ENCODE measurements around the gene C17orf113.

Gene C17orf113

DNA sequence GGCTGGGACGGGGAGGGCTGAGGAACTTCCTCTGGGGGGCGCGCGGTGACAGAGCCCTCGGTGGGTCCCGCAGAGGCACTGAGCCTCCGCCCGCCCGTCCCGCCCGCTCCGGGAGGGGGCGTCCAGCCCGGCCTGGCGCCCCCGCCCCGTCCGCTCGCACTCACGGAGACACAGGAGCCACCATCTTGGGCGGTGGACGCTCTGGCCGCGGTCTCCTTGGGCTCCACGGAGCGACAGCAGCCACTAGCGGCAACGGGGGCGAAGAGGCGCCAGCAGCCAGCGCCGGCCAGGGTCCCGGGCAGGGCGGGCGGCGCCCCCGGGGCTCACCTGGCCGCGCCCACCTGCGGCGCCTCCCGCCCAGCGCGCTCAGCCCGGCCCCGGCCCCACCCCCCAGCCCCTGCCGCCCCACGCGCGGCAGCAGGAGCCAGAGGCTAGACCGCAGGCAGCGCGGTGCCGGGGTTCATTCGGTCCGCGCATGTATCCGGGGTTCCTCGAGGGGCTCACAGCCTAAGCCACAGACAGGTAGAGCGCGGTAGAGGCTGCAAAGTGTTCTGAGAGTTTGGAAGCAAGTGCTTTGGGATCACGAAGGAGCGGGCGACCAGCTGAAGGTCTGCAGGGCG, at the start of gene C17orf113:
Gene C17orf113 (minus strand): TSS at position 209 of the 620 bp plus-strand sequence. CDS start 7,225 bp downstream, outside the sequence.
- DNase-seq: peak; percentile 37

DNA sequence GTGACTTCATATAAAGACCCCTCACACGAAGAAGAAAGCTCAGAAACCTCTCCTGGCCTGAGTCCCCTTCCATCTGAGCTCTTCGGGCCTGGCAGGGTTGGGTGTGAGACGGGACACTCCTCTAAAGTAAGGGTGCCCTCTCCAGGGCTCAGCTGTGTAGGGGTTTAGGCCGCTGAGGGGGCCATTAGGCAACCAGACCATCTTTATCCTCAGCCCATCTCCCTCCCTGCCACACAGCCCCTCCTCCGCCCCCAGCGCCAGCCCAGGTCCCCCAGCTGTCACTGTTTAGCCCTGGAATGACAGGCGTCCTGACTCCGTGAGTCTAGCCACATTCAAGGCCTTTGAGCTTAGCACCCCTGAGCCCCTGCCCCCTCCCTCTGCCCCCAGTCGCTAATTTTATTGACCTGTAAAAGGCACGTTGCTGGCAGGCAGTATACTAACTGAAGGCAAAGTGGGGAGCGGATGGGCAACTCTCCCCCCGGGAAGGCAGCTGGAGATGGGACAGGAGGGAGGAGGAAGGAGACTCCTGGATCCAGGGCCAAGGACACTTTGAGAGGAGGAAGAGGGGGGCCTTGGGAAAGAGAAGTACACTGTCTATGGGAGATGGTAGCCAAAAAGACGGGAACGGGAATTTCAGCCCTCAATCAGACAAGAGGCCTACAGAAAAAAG, 48.5 kb upstream of the C17orf113 start:
- DNase-seq: no peak

DNA sequence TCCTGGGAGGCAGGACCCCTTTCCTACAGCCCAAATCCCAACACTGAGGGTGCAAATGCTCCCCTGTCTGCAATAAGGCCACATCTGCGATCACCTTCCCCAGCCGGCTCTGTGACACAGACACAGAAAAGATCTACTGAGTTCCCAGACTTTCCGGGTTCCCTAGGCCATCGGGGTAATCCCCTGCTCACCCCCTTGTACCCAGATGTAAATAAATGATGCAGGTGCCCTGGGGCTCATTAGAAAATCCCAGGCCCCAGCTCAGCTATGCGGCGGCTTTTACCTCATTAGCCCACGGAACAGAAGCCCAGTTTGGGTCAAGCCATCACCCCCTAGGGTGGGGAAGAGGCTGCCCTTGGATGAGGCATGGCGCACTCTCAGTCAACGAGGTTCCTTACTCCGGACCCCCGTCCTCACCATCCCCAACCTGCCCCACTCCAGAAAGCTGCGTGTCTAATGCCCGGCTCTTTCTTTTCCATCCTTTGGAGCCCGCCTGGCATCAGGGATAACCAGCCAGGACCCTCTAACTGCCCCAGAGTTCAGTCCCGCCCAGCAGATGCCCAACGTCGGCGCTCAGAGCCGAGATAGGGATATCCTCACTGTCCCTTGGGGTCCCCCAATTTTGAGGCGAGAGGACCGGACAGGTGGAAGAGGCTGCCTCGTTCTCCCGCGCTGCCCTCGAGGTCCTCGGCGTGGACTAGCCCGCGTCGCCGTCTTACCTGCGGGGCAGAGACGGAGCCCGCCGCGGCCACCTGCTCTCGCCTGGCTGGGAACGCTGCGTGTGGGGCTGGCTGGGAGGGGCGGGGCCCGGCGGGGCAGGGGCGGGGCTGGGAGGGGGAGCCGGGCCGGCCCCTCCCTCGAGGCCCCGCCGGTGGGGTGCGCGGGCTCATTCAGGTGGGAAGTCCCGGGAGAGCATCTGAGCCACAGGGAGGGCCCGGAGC, 47.6 kb upstream of the C17orf113 start, which contains the start of gene ZNF385C:
Gene ZNF385C (minus strand): TSS at position 783 of the 941 bp plus-strand sequence. CDS start 35,417 bp downstream, outside the sequence.
- DNase-seq: no peak

DNA sequence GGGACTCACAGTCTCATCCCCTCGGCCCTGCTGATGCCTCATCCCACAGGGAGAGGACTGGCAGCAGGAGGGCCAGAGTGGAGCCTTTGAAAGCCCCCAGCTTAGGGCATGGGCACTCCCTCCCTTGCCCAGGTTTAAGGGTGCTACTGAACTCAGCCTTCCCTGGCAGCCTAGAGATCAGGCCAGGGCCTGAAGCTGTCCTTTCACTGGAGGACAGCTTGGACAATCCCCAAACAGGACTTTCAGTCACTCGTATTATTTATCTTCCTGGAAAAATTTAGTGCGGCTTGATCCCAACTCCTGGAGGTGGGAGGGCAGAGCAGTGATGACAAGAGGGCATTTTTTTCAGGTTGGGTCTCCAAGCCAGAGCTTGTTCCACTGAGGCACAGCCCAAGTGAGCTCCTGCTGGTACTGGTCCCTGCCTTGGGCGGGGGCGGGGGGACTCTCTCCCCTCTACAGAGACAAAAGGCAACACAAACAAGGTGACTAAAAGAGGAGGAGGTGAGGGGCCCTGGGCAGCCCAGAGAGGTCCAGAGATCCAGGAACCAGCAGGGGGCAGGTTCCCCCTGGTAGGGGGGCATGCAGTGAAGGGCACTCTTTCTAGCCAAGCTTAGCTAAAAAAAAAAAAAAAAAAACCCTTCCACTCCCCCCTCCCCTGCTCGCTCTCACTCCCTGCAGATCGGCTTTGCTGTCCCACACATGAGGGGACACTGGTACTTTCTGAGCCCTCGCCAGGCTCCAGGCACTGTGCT, 46.1 kb upstream of the C17orf113 start:
- no peak for DNase-seq

DNA sequence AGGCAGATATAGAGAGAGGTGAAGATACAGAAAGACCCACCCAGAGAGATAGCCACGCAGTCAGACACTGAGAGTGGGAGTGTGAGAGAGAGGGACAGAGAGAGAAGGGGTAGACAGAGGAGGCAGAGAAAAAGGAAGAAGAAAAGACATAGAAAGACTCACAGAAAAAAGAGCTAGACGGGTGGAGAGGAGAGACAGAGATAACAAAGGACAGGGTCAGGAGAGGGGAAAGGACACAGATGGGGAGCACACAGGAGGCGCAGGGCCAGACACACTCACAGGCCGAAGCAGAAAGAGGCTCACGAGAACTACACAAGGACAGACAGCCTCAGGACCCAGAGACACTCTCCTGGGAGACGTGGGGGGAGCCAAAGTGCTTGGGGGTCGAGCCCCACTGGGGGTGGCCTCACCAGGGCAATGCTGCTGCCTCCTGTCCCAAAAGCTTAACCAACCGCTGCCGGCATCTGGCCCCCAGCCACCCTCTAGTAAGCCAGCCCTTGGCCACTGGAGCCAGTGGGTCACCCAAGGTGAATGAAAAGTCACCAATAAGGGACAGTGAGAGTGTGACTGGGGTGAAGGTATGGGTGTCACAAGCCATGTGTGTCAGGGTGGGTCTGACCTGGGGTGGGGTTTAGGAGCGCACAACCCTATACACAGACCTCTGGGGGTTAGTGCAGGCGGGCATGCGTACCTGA, 44.1 kb upstream of the C17orf113 start:
- no peak for DNase-seq

DNA sequence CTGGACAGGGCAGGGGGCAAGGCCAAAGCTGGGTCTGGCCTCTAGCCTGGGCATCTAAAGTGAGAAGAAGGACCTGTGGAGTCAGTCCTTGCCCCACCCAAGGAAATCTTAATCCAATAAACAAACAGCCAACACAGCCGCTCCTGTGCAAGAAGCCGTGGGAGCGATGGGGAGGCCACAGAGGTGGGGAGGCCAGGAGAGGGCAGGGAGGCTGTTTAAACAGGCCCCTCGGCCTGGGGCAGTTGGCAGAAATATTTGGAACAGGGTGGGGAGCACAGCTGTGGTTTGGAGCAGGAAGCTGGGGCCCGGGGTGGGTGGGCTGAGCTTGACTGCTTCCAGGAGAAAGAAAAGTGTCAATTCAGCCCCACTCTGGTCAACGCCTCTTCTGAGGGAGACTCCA, 42.5 kb upstream of the C17orf113 start:
- DNase-seq: no peak

DNA sequence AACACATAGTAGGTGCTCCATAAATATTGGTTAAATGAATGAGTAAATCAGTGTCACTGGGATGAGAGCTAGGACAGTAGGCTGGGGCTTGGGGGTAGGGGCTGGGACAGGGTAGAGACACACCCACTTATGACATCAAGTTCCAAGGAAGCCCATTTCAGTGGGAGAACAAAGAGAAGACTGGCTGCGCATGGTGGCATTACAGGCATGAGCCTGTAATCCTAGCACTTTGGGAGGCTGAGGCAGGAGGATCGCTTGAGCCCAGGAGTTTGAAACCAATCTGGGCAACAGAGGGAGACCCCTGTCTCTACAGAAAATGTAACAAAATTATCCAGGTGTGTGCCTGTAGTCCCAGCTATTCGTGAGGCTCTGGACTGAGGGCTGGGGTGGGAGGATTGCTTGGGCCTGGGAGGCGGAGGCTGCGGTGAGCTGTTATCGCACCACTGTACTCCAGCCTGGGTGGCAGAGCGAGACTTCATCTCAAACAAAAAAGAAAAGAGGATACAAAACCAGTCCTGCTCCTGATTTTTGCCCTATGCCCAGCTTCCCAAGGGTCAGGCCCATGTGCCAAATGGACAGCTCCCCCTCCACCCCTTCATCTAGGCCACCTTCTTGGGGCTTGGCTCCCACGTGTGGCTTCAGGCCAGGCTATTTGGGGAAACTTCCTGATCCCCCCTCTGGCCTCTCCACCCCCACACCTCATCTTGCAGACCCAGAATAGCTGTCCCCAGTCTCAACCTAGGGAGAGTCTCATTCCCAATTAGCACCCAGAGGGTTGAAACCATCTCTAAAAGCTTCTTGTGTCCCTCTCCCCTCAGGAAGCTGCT, 40.8 kb upstream of the C17orf113 start:
- DNase-seq: no peak

DNA sequence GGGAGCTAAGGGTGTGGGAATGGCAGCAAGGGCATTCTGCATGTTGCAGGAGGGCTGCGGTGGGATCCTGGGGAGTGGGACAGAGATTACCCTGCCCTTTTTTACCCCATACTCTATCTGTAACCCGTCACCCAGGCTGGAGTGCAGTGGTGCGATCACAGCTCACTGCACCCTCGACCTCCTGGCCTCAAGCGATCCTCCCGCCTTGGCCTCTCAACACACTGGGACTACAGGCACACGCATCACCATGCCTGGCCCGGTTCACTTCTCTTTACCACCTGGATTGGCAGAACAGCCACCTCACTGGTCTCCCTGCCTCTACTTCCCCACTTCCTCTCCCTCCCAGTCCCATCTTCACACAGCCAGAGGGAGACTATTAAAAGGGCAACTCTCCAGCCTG, 38.3 kb upstream of the C17orf113 start:
- no peak for DNase-seq

DNA sequence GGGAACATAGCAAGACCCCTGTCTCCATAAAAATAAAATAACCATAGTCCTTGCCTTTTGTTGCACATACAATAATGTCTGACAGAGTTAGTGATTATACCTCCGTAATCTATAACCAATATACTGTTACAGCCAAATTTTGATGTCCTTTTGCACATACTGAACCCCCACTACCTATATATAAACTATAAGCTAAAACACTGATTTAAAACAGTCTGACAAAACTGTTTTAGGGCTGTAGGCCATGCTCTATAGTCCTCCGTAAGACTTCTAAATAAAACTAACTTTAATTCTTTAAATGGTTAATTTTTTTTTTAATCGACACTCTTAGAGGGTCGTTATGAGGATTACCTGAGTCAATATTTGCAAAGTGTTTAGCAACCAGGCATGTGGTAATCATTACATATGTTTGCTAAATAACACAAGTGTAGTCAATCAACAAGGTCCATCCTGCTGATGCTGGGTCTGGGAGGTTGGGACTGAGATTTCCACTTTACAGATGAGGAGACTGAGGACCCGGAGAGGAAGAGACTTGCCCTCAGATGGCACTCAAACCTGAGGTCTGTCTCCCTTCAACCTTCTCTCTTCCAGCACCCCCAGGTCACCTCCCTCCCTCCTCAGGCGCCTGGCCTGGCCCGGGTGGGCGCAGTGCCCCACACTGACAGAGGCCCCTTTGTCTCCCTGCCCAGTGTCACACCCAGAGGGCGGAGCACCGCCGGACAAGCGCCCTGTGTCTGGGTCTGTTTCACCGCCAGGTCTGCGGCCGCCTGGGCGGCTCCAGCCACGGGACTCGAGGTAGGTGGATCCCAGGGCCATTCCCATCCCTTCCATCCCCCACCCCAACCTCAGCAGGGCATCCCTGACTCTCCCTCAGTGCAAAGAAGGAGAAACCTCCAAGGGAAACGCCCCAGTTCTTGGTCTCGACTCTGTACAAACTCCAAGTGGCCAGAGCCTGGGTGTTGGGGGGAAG, 37.6 kb upstream of the C17orf113 start:
- no peak for DNase-seq

DNA sequence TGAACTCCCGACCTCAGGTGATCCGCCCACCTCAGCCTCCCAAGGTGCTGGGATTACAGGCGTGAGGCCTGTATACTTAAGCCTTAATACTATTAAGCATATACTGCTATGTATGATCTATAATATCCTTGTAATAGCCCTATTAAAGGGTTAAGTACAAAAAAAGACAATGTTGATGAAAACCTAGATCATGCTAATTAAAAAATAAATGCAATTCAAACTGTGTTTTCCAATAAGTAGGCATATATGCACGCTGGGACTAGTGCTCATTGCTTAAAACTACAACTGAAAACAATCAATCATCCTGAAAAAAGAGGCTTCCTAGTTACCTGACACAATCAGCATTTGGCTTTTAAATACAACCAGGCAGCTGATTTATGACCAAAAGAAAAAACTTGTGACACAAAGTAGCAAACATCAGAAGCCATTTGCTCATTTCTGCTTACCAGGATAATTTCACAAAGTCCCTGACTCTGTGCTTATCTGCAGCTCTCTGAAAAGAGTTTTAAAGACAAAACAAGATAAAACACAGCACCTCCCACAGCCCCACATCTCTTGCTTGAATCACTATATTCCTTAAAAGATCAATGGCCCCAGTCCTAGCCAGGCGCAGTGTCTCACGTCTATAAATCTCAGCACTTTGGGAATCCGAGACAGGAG, 36.8 kb upstream of the C17orf113 start:
- DNase-seq: no peak

DNA sequence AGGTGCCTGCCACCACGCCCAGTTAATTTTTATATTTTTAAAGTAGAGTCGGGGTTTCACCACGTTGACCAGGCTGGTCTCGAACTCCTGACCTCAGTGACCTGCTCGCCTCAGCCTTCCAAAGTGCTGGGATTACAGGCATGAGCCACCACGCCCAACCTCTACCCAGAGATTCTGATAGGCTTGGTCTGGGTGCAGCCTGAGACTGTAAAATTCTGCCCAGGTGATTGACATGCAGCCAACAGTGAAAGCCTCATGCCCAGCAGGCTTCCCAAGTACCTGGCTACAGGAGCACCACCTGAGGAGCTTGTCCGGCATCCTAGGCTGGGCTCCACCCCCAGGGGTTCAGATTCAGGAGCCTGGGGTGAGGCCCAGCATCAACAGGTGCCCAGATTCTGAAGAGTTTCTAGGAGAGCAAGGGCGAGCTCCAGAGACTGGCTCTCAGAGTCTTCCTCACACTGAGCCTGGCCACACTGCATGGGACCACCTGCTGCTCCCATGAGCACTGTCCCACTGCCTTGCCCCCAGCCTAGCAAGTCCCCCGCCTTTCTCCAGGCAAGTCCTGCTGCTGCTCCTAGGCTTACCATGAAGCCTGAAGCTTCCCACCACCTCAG, 31.2 kb upstream of the C17orf113 start:
- no peak for DNase-seq

DNA sequence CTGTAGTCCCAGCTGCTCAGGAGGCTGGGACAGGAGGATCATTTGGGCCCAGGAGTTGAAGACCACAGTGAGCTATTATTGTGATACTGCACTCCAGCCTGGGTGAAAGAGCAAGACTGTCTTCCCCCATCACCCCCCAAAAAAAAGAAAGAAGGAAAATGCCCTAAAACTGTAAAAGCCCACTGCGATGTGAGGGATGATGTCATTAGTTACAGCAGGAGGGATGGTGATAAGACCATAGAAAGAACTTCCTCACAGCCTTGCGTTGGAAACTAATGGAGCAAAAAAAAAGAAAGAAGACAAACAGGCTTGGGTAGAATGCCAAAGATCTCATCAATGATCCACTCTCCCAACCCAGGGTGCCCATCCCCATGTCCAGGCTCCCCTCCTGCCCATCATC, 29.1 kb upstream of the C17orf113 start:
- DNase-seq: no peak

DNA sequence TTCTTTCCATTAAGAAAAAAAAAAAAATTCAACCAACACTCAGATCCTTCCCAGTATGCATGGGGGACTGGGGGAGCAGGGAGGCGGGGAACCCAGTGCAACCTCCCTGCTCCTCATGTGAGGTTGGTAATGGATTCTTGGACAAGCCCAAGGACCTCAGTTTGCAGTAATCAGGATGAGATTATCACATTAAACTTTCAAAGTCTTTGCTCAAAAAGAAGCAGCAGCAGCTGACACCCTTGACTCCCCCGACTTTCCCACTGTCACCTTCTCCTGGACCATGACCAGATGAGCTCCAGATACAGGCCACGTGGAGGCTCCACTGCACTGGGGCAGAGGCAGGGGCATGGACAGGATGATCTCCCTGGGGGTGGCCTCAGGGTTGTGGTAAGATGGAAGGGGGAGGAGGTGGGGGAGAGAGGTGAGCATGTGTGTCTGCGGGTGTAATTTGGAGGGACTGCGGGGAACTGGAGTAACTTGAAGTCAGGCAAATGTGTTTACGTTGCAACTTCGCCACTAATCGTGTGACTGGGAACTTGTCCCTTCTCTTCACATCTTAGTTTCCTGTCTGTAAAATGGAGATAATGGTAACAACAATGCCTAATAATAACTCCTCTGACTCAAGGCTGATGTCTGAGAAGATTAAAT, 28.1 kb upstream of the C17orf113 start:
- DNase-seq: no peak

DNA sequence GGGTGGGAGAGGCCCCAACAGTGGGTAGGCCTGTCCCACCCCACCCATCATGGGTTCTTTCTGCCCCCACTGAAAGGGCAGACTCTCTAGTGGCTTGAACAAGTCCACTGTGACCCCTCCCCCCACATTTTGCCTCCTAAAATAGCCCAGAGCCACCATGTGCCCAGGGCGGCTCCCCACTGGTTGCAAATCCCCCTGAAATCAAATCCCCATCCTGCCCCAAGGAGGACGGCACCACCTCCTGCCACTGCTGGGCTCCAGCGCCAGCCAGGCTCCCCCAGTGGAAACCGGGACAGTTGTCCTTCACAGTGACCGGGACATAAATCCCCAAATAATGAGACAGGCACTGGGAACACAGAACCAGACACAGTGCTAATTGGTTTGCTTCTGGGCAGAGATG, 27.4 kb upstream of the C17orf113 start:
- DNase-seq: no peak

DNA sequence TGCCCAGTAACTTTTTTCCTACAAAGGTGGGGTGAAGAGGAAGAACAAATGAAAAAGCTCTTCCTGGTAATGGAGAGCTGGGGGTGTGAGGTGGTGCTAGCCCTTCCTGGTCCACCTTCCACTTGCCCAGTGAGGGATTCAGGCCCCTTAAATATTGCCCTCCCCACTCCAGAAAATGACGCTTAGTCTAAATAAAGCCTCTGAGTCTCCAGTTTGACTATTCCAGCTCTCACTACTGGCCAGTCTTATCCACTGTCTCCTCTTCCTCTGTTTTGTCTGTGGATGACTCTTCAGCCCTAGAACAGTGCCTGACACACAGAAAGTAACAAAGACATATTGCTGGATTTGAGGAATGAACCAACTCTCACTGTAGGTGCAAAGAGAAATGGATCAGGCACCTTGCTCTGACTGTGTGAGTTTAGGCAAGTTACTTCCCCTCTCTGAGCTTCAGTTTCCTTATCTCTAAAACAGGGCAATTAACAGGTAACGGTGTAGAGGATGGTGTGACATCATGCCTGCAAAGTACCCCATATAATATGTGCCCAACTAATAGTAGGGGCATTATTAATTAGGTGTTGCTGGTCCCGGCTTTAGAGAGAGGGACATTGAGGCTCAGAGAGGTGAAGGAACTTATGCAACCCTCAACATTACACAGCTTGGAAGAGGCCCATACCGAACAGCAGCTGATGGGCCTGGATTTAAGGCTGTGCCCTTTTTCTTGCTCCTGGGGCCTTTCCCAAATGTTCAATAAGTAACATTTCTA, 26.6 kb upstream of the C17orf113 start:
- no peak for DNase-seq

DNA sequence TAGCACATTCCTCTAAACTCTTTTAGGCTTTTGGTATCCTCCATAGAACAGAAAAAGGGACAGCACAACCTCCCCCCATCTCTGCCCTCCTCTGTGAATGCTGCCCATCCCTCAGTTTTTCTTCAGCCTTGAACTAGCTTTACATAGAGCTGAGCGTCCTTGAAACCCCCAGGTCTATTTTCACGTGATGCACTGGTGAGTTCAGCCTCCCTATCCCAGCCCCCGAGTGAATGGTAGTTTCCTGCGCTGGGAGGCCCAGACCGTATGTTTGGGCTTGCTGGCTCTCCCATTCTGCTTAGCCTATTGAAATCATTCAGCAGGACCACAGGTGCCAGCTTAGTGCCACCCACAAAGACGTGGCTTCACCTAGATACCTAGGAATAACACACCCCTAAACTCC, 25.4 kb upstream of the C17orf113 start:
- DNase-seq: no peak

DNA sequence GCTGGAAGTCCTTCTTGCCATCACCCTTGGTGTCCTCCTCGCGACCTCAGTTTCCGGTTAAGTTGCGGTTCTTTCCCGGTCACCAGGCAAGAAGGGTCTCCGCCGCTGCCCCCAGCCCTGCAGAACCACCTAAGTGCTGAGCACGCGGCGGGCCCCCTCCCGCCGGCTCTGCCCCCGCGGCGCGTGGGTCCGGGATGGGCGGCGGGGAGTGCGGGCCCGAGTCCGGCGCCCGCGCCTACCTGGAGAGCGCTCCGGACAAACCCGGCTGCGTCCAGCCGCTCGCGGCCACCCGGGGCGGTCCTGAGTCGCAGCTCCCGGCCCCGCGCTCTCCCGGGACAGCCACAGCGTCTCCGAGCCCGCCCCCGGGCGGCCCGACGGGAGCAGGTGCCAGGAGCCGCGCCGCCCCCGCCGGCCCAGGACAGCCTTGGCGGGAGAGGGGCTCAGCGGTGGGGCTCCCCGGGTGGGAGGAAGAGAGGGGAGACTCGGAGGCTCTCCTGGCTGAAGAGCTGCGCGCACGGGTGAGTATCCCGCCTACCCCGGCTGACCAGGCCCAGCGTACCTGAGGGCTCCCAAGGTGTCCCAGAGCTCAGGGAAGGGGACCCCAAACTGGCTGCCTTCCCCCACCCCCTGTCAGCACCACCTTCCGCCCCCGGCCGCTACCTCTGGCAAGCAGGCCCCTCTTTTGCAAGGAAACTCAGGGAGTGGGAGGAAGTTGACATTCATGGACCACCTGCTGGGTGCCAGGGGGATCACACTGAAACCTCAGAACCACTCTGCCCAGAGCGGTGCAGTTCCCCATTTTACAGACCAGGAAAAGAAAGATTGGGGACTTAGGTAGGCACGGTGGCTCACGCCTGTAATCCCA, 22.2 kb upstream of the C17orf113 start:
- DNase-seq: no peak

All from NCI-H1092 (cell line).